Testis (tissue), 3 donors: Measurements from ENCODE around the gene LRP1B. TPM values are rescaled to one million over a fixed set of nuclear protein-coding genes. Genes with fewer than 3 reads are reported as not detected.

Experiments
- DNase-seq: peaks from one replicate; pipeline ENCODE4 v3.0.0-alpha.2; 2019
- H3K27ac ChIP-seq, 2 donors: fragments of 200-600 bp; sonication (generic); one replicate each; pipeline ENCODE4 v1.5.1; 2019
- H3K27me3 ChIP-seq: fragments of 200-600 bp; sonication (generic); one replicate; pipeline ENCODE4 v1.5.1; 2019
- H3K36me3 ChIP-seq: fragments of 200-600 bp; sonication (generic); one replicate; pipeline ENCODE4 v1.5.1; 2017; ENCODE audit warnings: low read depth; ENCODE audit errors: missing control alignments
- H3K4me1 ChIP-seq: fragments of 200-600 bp; sonication (generic); one replicate; pipeline ENCODE4 v1.5.1; 2019
- H3K4me3 ChIP-seq, 2 donors: fragments of 200-600 bp; sonication (generic); one replicate each; pipeline ENCODE4 v1.5.1; 2017 to 2019
- H3K9me3 ChIP-seq: fragments of 200-600 bp; sonication (generic); one replicate; pipeline ENCODE4 v1.5.1; 2017
- CTCF ChIP-seq, 3 experiments: fragments of 450-650 bp in 2 of 3; fragments of 200-600 bp in 1 of 3; sonication (generic) in 1 of 3; IDR thresholded peaks; one replicate each; pipeline ENCODE4 v1.5.1; 2016 to 2019; ENCODE audit warnings: antibody characterized with exemption in 3 of 3, mild to moderate bottlenecking in 2 of 3, moderate library complexity in 1 of 3
- POLR2A ChIP-seq: fragments of 450-650 bp; IDR thresholded peaks from one replicate; pipeline ENCODE4 v1.6.1; 2017; ENCODE audit warnings: antibody characterized with exemption, mild to moderate bottlenecking, moderate library complexity
- WGBS, 2 donors: methylation state at CpG; one replicate each; pipeline ENCODE4 v1.1.5; 2018; 5-methylcytosine and 5-hydroxymethylcytosine counted together
- intact Hi-C: fragments of 100-400 bp; cut with DNase I; formaldehyde crosslinking; loops from one replicate; pipeline ENCODE4 v1.15.1; 2023; ENCODE audit warnings: low total_unique reads
- polyA plus RNA-seq: library from polyadenylated mRNA; stranded (reverse); fragments of 350-450 nt; fragmentation: Illumina TruSeq; extraction: RNeasy Lipid Tissue Mini Kit (QIAGEN cat#74804); gene quantifications from one replicate; pipeline ENCODE4 v1.2.3, GENCODE V29; 2014; ENCODE audit warnings: low read depth, low replicate concordance; ENCODE audit not compliant: insufficient read depth
- total RNA-seq, 2 donors: library from RNA; depleted of rRNA; stranded (reverse); fragments of >200 nt; gene quantifications; one replicate each; pipeline ENCODE4 v1.2.3, GENCODE V29; 2016

Gene LRP1B
- total and polyA plus RNA-seq, 3 donors from 2014 or later = 0.79 to 1.9 (median 0.84) TPM

DNA sequence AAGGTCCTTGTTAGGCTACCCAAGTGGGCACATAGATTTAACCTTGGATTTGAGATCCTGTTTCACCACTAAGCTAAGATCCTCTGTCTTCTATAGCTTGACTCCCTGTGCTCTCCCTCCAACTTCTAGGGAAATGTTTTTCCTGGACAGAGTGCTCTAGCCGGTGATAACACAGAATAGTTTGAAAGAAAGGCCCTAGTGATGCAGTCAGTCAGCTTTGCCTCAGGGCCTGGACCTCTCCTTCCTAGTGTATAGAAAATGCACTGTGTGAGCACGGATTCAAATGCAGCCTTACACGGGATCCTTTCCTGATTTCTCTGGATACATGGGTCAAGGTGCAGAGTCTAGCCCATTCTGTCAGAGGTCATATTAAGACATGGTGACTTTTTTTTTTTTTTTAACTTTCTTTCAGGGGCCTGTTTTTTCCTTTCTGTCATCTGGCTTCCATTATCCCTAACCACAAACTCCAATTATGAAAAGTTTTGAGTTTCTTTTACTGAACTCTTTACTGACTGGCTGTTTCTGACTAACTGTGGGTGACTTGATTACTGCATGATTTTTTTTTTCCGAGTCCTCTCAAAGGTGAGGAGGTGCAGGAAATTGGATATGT lies 122.6 kb downstream of the LRP1B start:
- no peak for DNase-seq
- H3K4me1 ChIP-seq = no peaks in the 10 kb centered on the region
- H3K9me3 ChIP-seq = no peaks in the 10 kb centered on the region
- no peaks in the 10 kb centered on the region for H3K36me3 ChIP-seq
- TF ChIP-seq POLR2A (no peak), CTCF (IDR thresholded peaks at IDR 0.05) (no peak)
- H3K27me3 ChIP-seq = no peaks in the 10 kb centered on the region
- H3K4me3 ChIP-seq = no peak overlapping the region
- WGBS, 2 donors = 64 to 84% methylated on average over 4 of the region's 4 CpGs
- intact Hi-C loops = no loop called here
- no peak overlapping the region for H3K27ac ChIP-seq

- Histone ChIP-seq H3K27me3 (no peaks in the 10 kb centered on the region), H3K36me3 (no peaks in the 10 kb centered on the region), H3K9me3 (no peaks in the 10 kb centered on the region), H3K4me1 (no peaks in the 10 kb centered on the region), H3K27ac (no peak overlapping the region), H3K4me3 (no peak overlapping the region)
- intact Hi-C loops = no loop called here
- WGBS, 2 donors = 90 to 95% methylated on average over 4 of the region's 4 CpGs
- TF ChIP-seq CTCF (IDR thresholded peaks at IDR 0.05) = no peak
- no peak for TF ChIP-seq POLR2A
- no peak for DNase-seq
Measured at GRCh38 chr2:141994066-141994465, 136.8 kb downstream of the LRP1B start.

DNA sequence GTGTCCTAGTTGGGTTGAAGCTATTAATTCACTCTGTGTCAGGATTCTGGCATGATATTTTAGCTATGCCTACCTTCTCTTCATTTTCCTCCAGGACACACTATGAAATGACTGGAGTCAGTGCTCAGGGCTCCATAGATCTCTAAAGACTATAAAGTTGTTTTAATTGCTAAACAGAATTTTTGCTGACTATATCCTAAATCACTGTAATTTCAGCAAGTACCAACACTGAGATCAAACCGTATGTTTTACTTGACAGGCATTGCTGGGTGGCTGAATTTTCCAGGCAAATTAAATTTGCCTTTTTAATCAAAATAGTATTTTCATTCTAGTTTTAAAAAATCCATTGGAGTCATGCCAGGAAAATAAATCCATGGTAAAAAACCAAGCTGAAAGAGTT lies 138.1 kb downstream of the LRP1B start:
- no peaks in the 10 kb centered on the region for H3K9me3 ChIP-seq
- H3K4me1 ChIP-seq = no peaks in the 10 kb centered on the region
- DNase-seq = no peak
- no peak overlapping the region for H3K4me3 ChIP-seq
- TF ChIP-seq POLR2A = no peak
- TF ChIP-seq CTCF (IDR thresholded peaks at IDR 0.05) = no peak
- no peaks in the 10 kb centered on the region for H3K27me3 ChIP-seq
- intact Hi-C loops = no loop called here
- H3K27ac ChIP-seq = no peak overlapping the region
- WGBS, 2 donors = 82 to 87% methylated on average over 1 of the region's 1 CpG
- no peaks in the 10 kb centered on the region for H3K36me3 ChIP-seq

DNA sequence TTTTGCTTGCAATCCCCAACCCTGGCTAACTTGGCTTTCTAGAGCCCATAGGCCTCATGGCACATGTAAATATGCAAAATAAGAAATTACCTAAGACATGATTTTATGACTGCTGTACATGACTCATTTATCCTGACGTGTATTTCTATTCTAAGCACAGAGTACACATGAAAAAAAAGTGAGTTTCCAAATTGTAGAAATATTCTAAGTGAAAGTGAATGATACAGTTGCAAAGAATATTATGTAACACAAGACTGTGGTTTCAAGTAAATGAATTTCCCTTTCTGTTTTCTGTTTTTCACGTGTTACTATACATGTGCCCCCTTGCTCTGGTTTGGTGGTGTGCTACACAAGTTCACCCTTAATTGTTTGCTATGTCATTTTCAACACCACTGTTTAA lies 162.4 kb downstream of the LRP1B start:
- Histone ChIP-seq H3K27me3 (no peaks in the 10 kb centered on the region), H3K4me3 (no peak overlapping the region), H3K36me3 (no peaks in the 10 kb centered on the region), H3K4me1 (no peaks in the 10 kb centered on the region), H3K27ac (no peak overlapping the region), H3K9me3 (no peaks in the 10 kb centered on the region)
- no peak for DNase-seq
- WGBS, 2 donors = 57 to 64% methylated on average over 2 of the region's 2 CpGs
- no peak for TF ChIP-seq CTCF (IDR thresholded peaks at IDR 0.05)
- TF ChIP-seq POLR2A = no peak
- intact Hi-C loops = no loop called here

GRCh38 chr2:141967980-141968379 lies 162.8 kb downstream of the LRP1B start:
- TF ChIP-seq CTCF (IDR thresholded peaks at IDR 0.05) (no peak), POLR2A (no peak)

More at GRCh38 chr2:141967980-141968379, 162.8 kb downstream of the LRP1B start:
- no peak for DNase-seq
- Histone ChIP-seq H3K27ac (no peak overlapping the region), H3K9me3 (no peaks in the 10 kb centered on the region), H3K4me3 (no peak overlapping the region), H3K4me1 (no peaks in the 10 kb centered on the region), H3K27me3 (no peaks in the 10 kb centered on the region), H3K36me3 (no peaks in the 10 kb centered on the region)
- WGBS, 2 donors = 51 to 67% methylated on average over 2 of the region's 2 CpGs
- intact Hi-C loops = no loop called here
